Vagina (tissue), 2 donors: ENCODE data around the gene IRF2BP1.

Experiments used
- POLR2A ChIP-seq, 2 donors: fragments of 450-650 bp; IDR thresholded peaks; one replicate each; pipeline ENCODE4 v1.6.1; 2017; ENCODE audit warnings: antibody characterized with exemption in 2 of 2, mild to moderate bottlenecking in 2 of 2, moderate library complexity in 2 of 2
- POLR2AphosphoS5 ChIP-seq, 2 donors: sonication (generic); formaldehyde crosslinking; IDR thresholded peaks; one replicate each; pipeline ENCODE4 v1.9.0; 2017; ENCODE audit warnings: antibody characterized with exemption in 2 of 2, mild to moderate bottlenecking in 2 of 2, low read depth in 1 of 2; ENCODE audit not compliant: insufficient read depth in 1 of 2
- TF ChIP-seq, protein P1 (sequence below), 3 experiments: fragments of 450-650 bp in 2 of 3; fragments of 200-600 bp in 1 of 3; sonication (generic) in 1 of 3; IDR thresholded peaks; one replicate each; pipeline ENCODE4 v1.5.1; 2017 to 2019; ENCODE audit warnings: antibody characterized with exemption in 3 of 3, mild to moderate bottlenecking in 2 of 3, moderate library complexity in 2 of 3

GRCh38 chr19:45847663-45848062 is 38.3 kb downstream of the IRF2BP1 start:
- TF ChIP-seq, protein P1, sequence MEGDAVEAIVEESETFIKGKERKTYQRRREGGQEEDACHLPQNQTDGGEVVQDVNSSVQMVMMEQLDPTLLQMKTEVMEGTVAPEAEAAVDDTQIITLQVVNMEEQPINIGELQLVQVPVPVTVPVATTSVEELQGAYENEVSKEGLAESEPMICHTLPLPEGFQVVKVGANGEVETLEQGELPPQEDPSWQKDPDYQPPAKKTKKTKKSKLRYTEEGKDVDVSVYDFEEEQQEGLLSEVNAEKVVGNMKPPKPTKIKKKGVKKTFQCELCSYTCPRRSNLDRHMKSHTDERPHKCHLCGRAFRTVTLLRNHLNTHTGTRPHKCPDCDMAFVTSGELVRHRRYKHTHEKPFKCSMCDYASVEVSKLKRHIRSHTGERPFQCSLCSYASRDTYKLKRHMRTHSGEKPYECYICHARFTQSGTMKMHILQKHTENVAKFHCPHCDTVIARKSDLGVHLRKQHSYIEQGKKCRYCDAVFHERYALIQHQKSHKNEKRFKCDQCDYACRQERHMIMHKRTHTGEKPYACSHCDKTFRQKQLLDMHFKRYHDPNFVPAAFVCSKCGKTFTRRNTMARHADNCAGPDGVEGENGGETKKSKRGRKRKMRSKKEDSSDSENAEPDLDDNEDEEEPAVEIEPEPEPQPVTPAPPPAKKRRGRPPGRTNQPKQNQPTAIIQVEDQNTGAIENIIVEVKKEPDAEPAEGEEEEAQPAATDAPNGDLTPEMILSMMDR (IDR thresholded peaks at IDR 0.05): no peak
- no peak for TF ChIP-seq POLR2A (IDR thresholded peaks at IDR 0.05)
- no peak for TF ChIP-seq POLR2AphosphoS5 (IDR thresholded peaks at IDR 0.05; ENCODE audit: insufficient read depth in 1 of 2, low read depth in 1 of 2)
